Prostate gland (tissue), 2 donors: ENCODE results near the gene ITGA8. TPM values are rescaled to one million over a fixed set of nuclear protein-coding genes. Genes with fewer than 3 reads are reported as not detected.

Source experiments
- DNase-seq: peaks from one replicate; pipeline ENCODE4 v3.0.0-alpha.2; 2019; ENCODE audit warnings: low spot score
- H3K27ac ChIP-seq, 2 donors: fragments of 200-600 bp; sonication (generic); 2 replicates each; pipeline ENCODE4 v1.5.1; 2017 to 2019
- H3K27me3 ChIP-seq: fragments of 200-600 bp; sonication (generic); replicated peaks from 2 replicates; pipeline ENCODE4 v1.5.1; 2019; ENCODE audit not compliant: insufficient read depth
- H3K36me3 ChIP-seq, 2 donors: fragments of 200-600 bp; sonication (generic); 1 replicate in 1 of 2; 2 replicates in 1 of 2; pipeline versions ENCODE4 v1.5.1 to v1.8.1; 2017 to 2019
- H3K4me1 ChIP-seq: fragments of 200-600 bp; sonication (generic); replicated peaks from 2 replicates; pipeline ENCODE4 v1.5.1; 2019
- H3K4me3 ChIP-seq, 2 donors: fragments of 200-600 bp; sonication (generic); 2 replicates each; pipeline ENCODE4 v1.5.1; 2017 to 2019
- H3K9me3 ChIP-seq: fragments of 200-600 bp; sonication (generic); 2 replicates; pipeline ENCODE4 v1.5.1; 2017
- POLR2A ChIP-seq: fragments of 450-650 bp; IDR thresholded peaks from one replicate; pipeline ENCODE4 v1.6.1; 2016; ENCODE audit warnings: antibody characterized with exemption, mild to moderate bottlenecking
- POLR2AphosphoS5 ChIP-seq: sonication (generic); formaldehyde crosslinking; IDR thresholded peaks from one replicate; pipeline ENCODE4 v1.6.1; 2017; ENCODE audit warnings: antibody characterized with exemption
- WGBS: methylation state at CpG from one replicate; pipeline ENCODE4 v1.1.5; 2018; 5-methylcytosine and 5-hydroxymethylcytosine counted together
- intact Hi-C: fragments of 100-400 bp; cut with DNase I; formaldehyde crosslinking; loops from one replicate; pipeline ENCODE4 v1.14.2; 2022
- total RNA-seq, 2 donors: library from RNA; depleted of rRNA; stranded (reverse); fragments of >200 nt; gene quantifications; one replicate each; pipeline ENCODE4 v1.1.0, GENCODE V29; 2016
- TF ChIP-seq, protein P1 (sequence below), 4 experiments: fragments of 200-600 bp in 2 of 4; fragments of 450-650 bp in 2 of 4; sonication (generic) in 2 of 4; IDR thresholded peaks; 1 replicate in 3 of 4; 2 replicates in 1 of 4; pipeline ENCODE4 v1.5.1; 2016 to 2019; ENCODE audit warnings: antibody characterized with exemption in 4 of 4, mild to moderate bottlenecking in 2 of 4, moderate library complexity in 2 of 4

Gene ITGA8
- total RNA-seq, 2 donors from 2014 or later: 10.3 to 11.2 TPM

DNA sequence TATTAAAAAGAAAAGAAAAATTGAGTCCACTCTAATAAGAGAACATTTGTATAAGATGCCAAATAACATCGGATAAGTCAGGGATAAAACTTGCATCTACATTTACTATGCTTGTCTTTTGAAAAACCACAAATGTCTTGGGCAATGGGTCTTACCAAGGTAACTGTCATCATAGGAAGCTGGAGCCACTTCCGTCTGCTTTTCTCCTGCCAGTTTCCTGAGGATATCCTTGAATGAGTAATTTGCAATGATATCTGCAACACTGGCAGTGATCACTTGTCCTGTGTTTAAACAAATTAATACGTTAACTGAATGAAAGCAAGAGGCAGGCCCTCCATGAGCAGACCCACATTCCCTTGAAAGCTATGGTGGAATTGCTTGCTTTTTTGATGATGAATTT lies 47.3 kb downstream of the ITGA8 start:
- WGBS: 82% methylated on average over 3 of the region's 3 CpGs
- Histone ChIP-seq H3K9me3 (no peaks in the 10 kb centered on the region), H3K27ac (no peak overlapping the region), H3K36me3 (no peaks in the 10 kb centered on the region), H3K4me1 (no peaks in the 10 kb centered on the region), H3K4me3 (no peak overlapping the region), H3K27me3 (no peaks in the 10 kb centered on the region)
- intact Hi-C loops: no loop called here
- TF ChIP-seq, protein P1, sequence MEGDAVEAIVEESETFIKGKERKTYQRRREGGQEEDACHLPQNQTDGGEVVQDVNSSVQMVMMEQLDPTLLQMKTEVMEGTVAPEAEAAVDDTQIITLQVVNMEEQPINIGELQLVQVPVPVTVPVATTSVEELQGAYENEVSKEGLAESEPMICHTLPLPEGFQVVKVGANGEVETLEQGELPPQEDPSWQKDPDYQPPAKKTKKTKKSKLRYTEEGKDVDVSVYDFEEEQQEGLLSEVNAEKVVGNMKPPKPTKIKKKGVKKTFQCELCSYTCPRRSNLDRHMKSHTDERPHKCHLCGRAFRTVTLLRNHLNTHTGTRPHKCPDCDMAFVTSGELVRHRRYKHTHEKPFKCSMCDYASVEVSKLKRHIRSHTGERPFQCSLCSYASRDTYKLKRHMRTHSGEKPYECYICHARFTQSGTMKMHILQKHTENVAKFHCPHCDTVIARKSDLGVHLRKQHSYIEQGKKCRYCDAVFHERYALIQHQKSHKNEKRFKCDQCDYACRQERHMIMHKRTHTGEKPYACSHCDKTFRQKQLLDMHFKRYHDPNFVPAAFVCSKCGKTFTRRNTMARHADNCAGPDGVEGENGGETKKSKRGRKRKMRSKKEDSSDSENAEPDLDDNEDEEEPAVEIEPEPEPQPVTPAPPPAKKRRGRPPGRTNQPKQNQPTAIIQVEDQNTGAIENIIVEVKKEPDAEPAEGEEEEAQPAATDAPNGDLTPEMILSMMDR (IDR thresholded peaks at IDR 0.05): no peak
- TF ChIP-seq POLR2AphosphoS5: no peak
- DNase-seq: no peak

DNA sequence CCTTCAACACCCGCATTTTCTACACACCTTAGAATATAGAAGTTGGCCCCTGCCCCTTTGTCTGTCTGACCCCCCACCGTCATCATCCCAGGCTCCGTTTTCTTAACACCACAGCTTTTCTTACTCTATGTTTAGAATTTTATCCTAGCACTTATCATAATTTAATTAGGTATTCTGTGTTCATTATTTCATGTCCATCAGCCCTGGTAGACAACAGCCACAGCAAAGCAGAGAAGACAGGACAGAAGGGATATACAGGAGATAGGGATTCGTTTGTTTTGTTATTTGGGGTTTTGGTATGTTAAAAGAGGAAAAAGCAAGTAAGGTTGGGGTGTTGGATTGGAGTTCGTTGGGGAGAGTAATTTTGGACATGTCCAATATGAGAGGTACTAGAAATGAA lies 48.8 kb downstream of the ITGA8 start:
- Histone ChIP-seq H3K36me3 (no peaks in the 10 kb centered on the region), H3K4me1 (no peaks in the 10 kb centered on the region), H3K27me3 (no peaks in the 10 kb centered on the region), H3K4me3 (no peak overlapping the region), H3K9me3 (no peaks in the 10 kb centered on the region), H3K27ac (no peak overlapping the region)
- WGBS: 72% methylated on average over 5 of the region's 5 CpGs
- TF ChIP-seq POLR2A (no peak), POLR2AphosphoS5 (no peak)
- TF ChIP-seq, protein P1 (IDR thresholded peaks at IDR 0.05): no peak
- intact Hi-C loops: no loop called here
- DNase-seq: no peak

DNA sequence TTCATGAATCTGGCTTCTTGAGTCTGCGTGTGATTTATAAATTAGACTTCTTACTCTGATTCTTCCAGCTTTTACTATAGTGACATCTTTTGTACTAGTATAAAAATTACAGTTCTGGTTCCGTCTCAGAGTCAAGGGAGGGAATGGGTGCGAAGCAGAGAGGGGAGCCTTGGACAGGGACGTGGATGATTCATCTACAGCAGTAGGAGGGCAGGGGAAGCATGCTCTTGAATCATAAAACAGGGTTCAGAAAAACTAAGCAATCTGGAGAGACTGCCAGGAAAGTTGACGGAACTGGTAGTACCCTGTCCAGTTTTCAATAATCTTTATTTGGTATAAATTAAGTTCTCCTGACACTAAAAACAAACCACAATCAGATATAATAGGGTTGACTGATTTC lies 58.1 kb downstream of the ITGA8 start:
- Histone ChIP-seq H3K4me3 (no peak overlapping the region), H3K36me3 (no peaks in the 10 kb centered on the region), H3K27ac (no peak overlapping the region), H3K27me3 (no peaks in the 10 kb centered on the region), H3K9me3 (no peaks in the 10 kb centered on the region), H3K4me1 (no peaks in the 10 kb centered on the region)
- TF ChIP-seq, protein P1 (IDR thresholded peaks at IDR 0.05): no peak
- no peak for TF ChIP-seq POLR2AphosphoS5
- TF ChIP-seq POLR2A: no peak
- no peak for DNase-seq
- 74% methylated on average over 5 of the region's 5 CpGs for WGBS
- intact Hi-C loops: no loop called here

DNA sequence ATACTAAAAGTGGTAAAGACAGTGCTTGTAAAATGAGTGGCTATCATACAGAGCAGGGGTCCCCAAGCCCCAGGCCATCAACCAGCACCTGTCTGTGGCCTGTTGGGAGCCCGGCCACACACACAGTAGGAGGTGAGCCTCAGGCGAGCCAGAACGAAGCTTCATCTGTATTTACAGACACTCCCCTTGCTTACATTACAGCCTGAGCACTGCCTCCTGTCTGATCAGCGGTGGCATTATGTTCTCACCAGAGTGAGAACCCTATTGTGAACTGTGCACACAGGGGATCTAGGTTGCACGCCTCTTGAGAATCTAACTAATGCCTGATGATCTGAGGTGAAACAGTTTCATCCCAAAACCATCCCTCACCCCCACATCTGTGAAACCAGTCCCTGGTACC lies 58.7 kb downstream of the ITGA8 start:
- DNase-seq: no peak
- H3K27ac ChIP-seq: no peak overlapping the region
- 75% methylated on average over 5 of the region's 5 CpGs for WGBS

DNA sequence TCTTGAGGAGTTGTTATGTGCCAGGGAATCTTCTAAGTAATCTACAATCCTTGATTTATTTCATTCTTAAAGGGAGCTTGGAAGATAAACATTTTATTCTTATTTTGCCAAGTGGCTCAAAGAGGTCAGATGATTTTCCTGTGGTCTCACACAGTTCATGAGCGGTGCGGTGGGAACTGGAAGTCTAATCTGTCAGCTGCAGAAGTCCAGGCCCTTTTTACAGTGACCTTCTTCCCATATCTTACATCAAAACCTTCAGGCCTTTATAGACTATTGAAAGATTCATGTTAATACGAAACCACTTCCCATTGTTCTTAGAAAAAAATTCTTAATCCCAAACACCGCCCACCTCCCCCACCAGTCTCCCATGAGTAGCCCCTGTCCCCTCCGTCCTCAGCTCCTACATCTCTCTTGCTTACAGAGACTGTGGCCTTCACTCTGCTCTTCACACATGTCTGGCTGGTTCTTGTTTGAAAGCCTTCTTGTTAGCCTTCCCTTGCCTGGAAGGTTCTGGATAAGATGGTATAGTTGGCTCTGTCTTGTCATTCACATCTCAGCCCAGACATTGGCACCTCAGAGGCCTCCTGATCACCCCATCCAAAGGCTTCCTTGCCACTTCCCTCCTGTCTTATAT lies 61.5 kb downstream of the ITGA8 start:
- Histone ChIP-seq H3K4me1 (no peaks in the 10 kb centered on the region), H3K27ac (no peak overlapping the region), H3K9me3 (no peaks in the 10 kb centered on the region), H3K4me3 (no peak overlapping the region), H3K36me3 (no peaks in the 10 kb centered on the region), H3K27me3 (no peaks in the 10 kb centered on the region)
- WGBS: 55% methylated on average over 5 of the region's 5 CpGs
- no peak for DNase-seq
- no peak for TF ChIP-seq POLR2A
- TF ChIP-seq, protein P1 (IDR thresholded peaks at IDR 0.05): no peak
- no peak for TF ChIP-seq POLR2AphosphoS5
- intact Hi-C loops: no loop called here

More for the DNA sequence above, 58.7 kb downstream of the ITGA8 start:
- Histone ChIP-seq H3K27me3 (no peaks in the 10 kb centered on the region), H3K9me3 (no peaks in the 10 kb centered on the region), H3K36me3 (no peaks in the 10 kb centered on the region), H3K4me3 (no peak overlapping the region), H3K4me1 (no peaks in the 10 kb centered on the region)
- TF ChIP-seq POLR2AphosphoS5: no peak
- no peak for TF ChIP-seq POLR2A
- TF ChIP-seq, protein P1 (IDR thresholded peaks at IDR 0.05): no peak
- intact Hi-C loops: no loop called here
